ENCODE measurements around the gene DNASE1L1. TPM values are rescaled to one million over a fixed set of nuclear protein-coding genes. Genes with fewer than 3 reads are reported as not detected.

Gene DNASE1L1
- total and polyA plus RNA-seq, 2 of the 13 experiments (the other 11 are each of a cell fraction or from before 2014, with no cell fraction given), result 4.7 to 12.3 TPM

GRCh38 chrX:154443992-154444754 lies 35.1 kb upstream of the DNASE1L1 start, which contains the start of gene FAM50A:
TSS of gene FAM50A (plus strand) at chrX:154444141. CDS start at chrX:154444236, 95 bp downstream.
- DNase-seq (ENCODE audit: low spot score), result no peak
- H3K9ac ChIP-seq (ENCODE audit: insufficient read depth, low read depth, low read length), result peak within 1 kb of the TSS; percentile 78
- H4K20me1 ChIP-seq (ENCODE audit: insufficient read depth, low read length), result no peaks in the 10 kb centered on the region
- H3K79me2 ChIP-seq (ENCODE audit: insufficient read depth, low read length), result peaks cover 2% of the 10 kb centered on the region
- H3K4me1 ChIP-seq (ENCODE audit: insufficient read depth, low read length), result peaks cover 11% of the 10 kb centered on the region
- ATAC-seq, result peak; percentile 84
- peak within 1 kb of the TSS; percentile 71 for H3K4me2 ChIP-seq (ENCODE audit: low read depth, low read length)
- ChIA-PET POLR2A (interaction anchor here (0.6 to 1.6 kb wide), 3 partner anchors 16 to 80 kb away, joined by 4 to 6 read pairs (median 4); partner anchors contain the start of genes ATP6AP1 and SLC10A3), CTCF (ENCODE audit: low intra/inter-chr PET ratio, low total read pairs) (no interaction called here)
- in situ Hi-C loops (cut with HindIII; ENCODE audit: extremely low pct_ligation_motif_present, low pct_unique_long_range_greater_than_20kb), result no loop called here
- no peak within 1 kb of the TSS for H2AFZ ChIP-seq (ENCODE audit: low read length)
- WGBS (ENCODE audit: low lambda C conversion rate), result no CpG with 5 or more reads among the region's 94 CpGs
- H3K9me3 ChIP-seq (ENCODE audit: low read length), result no peaks in the 10 kb centered on the region
- FAIRE-seq, result no peak
- H3K4me3 ChIP-seq (replicated peaks in 1 of 3; ENCODE audit: insufficient read depth in 1 of 3, low read depth in 2 of 3, low read length in 3 of 3), result peak within 1 kb of the TSS; percentile 40 to 75 (median 65)
- H3K27ac ChIP-seq (ENCODE audit: extremely low read length, insufficient read depth, low read length), result no peak within 1 kb of the TSS
- H3K36me3 ChIP-seq (replicated peaks in 1 of 2; ENCODE audit: control insufficient read depth in 1 of 2, insufficient read depth in 2 of 2, low read length in 2 of 2), result peaks cover 0 to 2% of the 10 kb centered on the region in 2 experiments; a peak in 2 of 5 replicates
- intact Hi-C loops (cut with micrococcal nuclease; ENCODE audit: unreplicated experiment), result no loop called here
- no TSS peak for BruUV-seq (replicated peaks)
- no peaks in the 10 kb centered on the region for H3K27me3 ChIP-seq (ENCODE audit: control insufficient read depth in 1 of 2, insufficient read depth in 2 of 2, low read length in 2 of 2)
- TF ChIP-seq RNF2 (conservative IDR thresholded peaks at IDR 0.05; ENCODE audit: low read depth) (0 out of 2 replicates have a peak, but pooled peaks have one; percentile 29), ZNF30 (CRISPR knock-in tag; IDR thresholded peaks at IDR 0.05) (no peak), ZNF441 (CRISPR knock-in tag; IDR thresholded peaks at IDR 0.05; ENCODE audit: borderline replicate concordance) (0 out of 2 replicates have a peak, but pooled peaks have one; percentile 33), ARID4A (CRISPR knock-in tag; IDR thresholded peaks at IDR 0.05; ENCODE audit: borderline replicate concordance) (peak; percentile 13; the same call in 1 of the 2 replicates), TCF7L2 (IDR thresholded peaks at IDR 0.05; ENCODE audit: low read depth, low read length) (no peak), ARNT2 (CRISPR knock-in tag; IDR thresholded peaks at IDR 0.05; ENCODE audit: low read depth) (peak; percentile 37; the same call in 1 of the 2 replicates), PAWR (CRISPR knock-in tag; IDR thresholded peaks at IDR 0.05; ENCODE audit: borderline replicate concordance) (no peak), ZFY (CRISPR knock-in tag; IDR thresholded peaks at IDR 0.05) (peak; percentile 71), CREB1 (IDR thresholded peaks at IDR 0.05) (peak; percentile 80; the same call in 1 of the 2 replicates), CREB1 (CRISPR knock-in tag; IDR thresholded peaks at IDR 0.05) (no peak), ZNF674 (CRISPR knock-in tag; IDR thresholded peaks at IDR 0.05; ENCODE audit: low read depth) (no peak), MAZ (IDR thresholded peaks at IDR 0.05; ENCODE audit: borderline replicate concordance, low read depth, low read length) (no peak), MAZ (CRISPR knock-in tag; IDR thresholded peaks at IDR 0.05; ENCODE audit: low read depth) (0 out of 2 replicates have a peak, but pooled peaks have one; percentile 26), ZFX (CRISPR knock-in tag; IDR thresholded peaks at IDR 0.05; ENCODE audit: low read depth) (peak; percentile 63), PHF8 (CRISPR knock-in tag; IDR thresholded peaks at IDR 0.05) (peak; percentile 58; the same call in 1 of the 2 replicates)
- TF ChIP-seq, protein P1, sequence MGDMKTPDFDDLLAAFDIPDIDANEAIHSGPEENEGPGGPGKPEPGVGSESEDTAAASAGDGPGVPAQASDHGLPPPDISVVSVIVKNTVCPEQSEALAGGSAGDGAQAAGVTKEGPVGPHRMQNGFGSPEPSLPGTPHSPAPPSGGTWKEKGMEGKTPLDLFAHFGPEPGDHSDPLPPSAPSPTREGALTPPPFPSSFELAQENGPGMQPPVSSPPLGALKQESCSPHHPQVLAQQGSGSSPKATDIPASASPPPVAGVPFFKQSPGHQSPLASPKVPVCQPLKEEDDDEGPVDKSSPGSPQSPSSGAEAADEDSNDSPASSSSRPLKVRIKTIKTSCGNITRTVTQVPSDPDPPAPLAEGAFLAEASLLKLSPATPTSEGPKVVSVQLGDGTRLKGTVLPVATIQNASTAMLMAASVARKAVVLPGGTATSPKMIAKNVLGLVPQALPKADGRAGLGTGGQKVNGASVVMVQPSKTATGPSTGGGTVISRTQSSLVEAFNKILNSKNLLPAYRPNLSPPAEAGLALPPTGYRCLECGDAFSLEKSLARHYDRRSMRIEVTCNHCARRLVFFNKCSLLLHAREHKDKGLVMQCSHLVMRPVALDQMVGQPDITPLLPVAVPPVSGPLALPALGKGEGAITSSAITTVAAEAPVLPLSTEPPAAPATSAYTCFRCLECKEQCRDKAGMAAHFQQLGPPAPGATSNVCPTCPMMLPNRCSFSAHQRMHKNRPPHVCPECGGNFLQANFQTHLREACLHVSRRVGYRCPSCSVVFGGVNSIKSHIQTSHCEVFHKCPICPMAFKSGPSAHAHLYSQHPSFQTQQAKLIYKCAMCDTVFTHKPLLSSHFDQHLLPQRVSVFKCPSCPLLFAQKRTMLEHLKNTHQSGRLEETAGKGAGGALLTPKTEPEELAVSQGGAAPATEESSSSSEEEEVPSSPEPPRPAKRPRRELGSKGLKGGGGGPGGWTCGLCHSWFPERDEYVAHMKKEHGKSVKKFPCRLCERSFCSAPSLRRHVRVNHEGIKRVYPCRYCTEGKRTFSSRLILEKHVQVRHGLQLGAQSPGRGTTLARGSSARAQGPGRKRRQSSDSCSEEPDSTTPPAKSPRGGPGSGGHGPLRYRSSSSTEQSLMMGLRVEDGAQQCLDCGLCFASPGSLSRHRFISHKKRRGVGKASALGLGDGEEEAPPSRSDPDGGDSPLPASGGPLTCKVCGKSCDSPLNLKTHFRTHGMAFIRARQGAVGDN (CRISPR knock-in tag; IDR thresholded peaks at IDR 0.05), result peak; percentile 76

Data from HepG2 (cell line).